Measurements from ENCODE around the gene ZNF804A. TPM values are rescaled to one million over a fixed set of nuclear protein-coding genes. Genes with fewer than 3 reads are reported as not detected.

ZNF804A gene
- total RNA-seq, 3 donors from 2014 or later = 0.14 to 0.70 TPM; not detected in 1

- TF ChIP-seq, protein P1, sequence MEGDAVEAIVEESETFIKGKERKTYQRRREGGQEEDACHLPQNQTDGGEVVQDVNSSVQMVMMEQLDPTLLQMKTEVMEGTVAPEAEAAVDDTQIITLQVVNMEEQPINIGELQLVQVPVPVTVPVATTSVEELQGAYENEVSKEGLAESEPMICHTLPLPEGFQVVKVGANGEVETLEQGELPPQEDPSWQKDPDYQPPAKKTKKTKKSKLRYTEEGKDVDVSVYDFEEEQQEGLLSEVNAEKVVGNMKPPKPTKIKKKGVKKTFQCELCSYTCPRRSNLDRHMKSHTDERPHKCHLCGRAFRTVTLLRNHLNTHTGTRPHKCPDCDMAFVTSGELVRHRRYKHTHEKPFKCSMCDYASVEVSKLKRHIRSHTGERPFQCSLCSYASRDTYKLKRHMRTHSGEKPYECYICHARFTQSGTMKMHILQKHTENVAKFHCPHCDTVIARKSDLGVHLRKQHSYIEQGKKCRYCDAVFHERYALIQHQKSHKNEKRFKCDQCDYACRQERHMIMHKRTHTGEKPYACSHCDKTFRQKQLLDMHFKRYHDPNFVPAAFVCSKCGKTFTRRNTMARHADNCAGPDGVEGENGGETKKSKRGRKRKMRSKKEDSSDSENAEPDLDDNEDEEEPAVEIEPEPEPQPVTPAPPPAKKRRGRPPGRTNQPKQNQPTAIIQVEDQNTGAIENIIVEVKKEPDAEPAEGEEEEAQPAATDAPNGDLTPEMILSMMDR (IDR thresholded peaks at IDR 0.05) = no peak
- Histone ChIP-seq H3K4me3 (no peak overlapping the region), H3K36me3 (ENCODE audit: low read depth) (no peaks in the 10 kb centered on the region), H3K4me1 (ENCODE audit: low read depth) (no peaks in the 10 kb centered on the region), H3K9me3 (no peaks in the 10 kb centered on the region)
- no peak for ATAC-seq
- intact Hi-C loops (cut with DNase I, micrococcal nuclease) = no loop called here
- no peak for DNase-seq
These were observed 31.6 kb upstream of the ZNF804A start for GRCh38 chr2:184566716-184567115.

- no peaks in the 10 kb centered on the region for H3K9me3 ChIP-seq
- DNase-seq = no peak
- ATAC-seq = no peak
- no peaks in the 10 kb centered on the region for H3K4me1 ChIP-seq (ENCODE audit: low read depth)
- TF ChIP-seq, protein P1 (IDR thresholded peaks at IDR 0.05) = no peak
- H3K36me3 ChIP-seq (ENCODE audit: low read depth) = no peaks in the 10 kb centered on the region
- intact Hi-C loops (cut with DNase I, micrococcal nuclease) = no loop called here
- no peak overlapping the region for H3K4me3 ChIP-seq
These were observed 21.3 kb upstream of the ZNF804A start for GRCh38 chr2:184577056-184577455.

GRCh38 chr2:184577743-184578142 is 20.6 kb upstream of the ZNF804A start:
- H3K4me3 ChIP-seq = no peak overlapping the region
- intact Hi-C loops (cut with DNase I, micrococcal nuclease) = no loop called here
- no peak for DNase-seq
- no peaks in the 10 kb centered on the region for H3K9me3 ChIP-seq
- no peaks in the 10 kb centered on the region for H3K36me3 ChIP-seq (ENCODE audit: low read depth)
- ATAC-seq = no peak
- TF ChIP-seq, protein P1 (IDR thresholded peaks at IDR 0.05) = no peak
- H3K4me1 ChIP-seq (ENCODE audit: low read depth) = no peaks in the 10 kb centered on the region

- H3K4me3 ChIP-seq = no peak overlapping the region
- intact Hi-C loops (cut with DNase I, micrococcal nuclease) = no loop called here
- ATAC-seq (no peak), DNase-seq (no peak)
- no peaks in the 10 kb centered on the region for H3K36me3 ChIP-seq (ENCODE audit: low read depth)
- H3K4me1 ChIP-seq (ENCODE audit: low read depth) = no peaks in the 10 kb centered on the region
- H3K9me3 ChIP-seq = no peaks in the 10 kb centered on the region
- TF ChIP-seq, protein P1 (IDR thresholded peaks at IDR 0.05) = no peak
These were observed 19.1 kb upstream of the ZNF804A start for GRCh38 chr2:184579226-184579625.

DNA sequence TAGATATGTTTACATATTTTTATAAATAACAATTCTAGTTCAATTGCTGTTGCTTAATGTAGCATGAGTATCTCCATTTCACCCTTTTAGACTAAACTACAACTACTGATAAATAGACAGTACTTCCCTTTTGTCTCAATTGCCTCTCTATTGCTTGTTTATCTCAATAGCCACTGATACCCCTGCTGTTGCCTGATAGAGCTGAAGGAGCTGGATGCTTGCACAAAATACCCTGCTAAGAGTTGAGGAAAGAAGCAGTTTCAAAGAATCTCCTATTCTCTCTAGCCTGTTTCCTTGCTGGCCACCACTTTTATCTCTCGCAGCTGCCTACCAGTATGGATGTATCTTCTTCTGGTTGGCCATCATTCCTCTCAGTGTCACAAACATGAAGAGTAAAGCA is 16.9 kb upstream of the ZNF804A start:
- no peaks in the 10 kb centered on the region for H3K9me3 ChIP-seq
- DNase-seq = no peak
- TF ChIP-seq, protein P1 (IDR thresholded peaks at IDR 0.05) = no peak
- H3K4me1 ChIP-seq (ENCODE audit: low read depth) = no peaks in the 10 kb centered on the region
- no peak for ATAC-seq
- intact Hi-C loops (cut with DNase I, micrococcal nuclease) = no loop called here
- no peaks in the 10 kb centered on the region for H3K36me3 ChIP-seq (ENCODE audit: low read depth)
- H3K4me3 ChIP-seq = no peak overlapping the region

- no peaks in the 10 kb centered on the region for H3K4me1 ChIP-seq (ENCODE audit: low read depth)
- ATAC-seq = no peak
- intact Hi-C loops (cut with DNase I, micrococcal nuclease) = no loop called here
These were observed 9.1 kb upstream of the ZNF804A start for GRCh38 chr2:184589261-184589660.

More at GRCh38 chr2:184589261-184589660, 9.1 kb upstream of the ZNF804A start:
- no peak for DNase-seq
- TF ChIP-seq, protein P1 (IDR thresholded peaks at IDR 0.05) = no peak
- Histone ChIP-seq H3K9me3 (no peaks in the 10 kb centered on the region), H3K4me3 (no peak overlapping the region), H3K36me3 (ENCODE audit: low read depth) (no peaks in the 10 kb centered on the region)

Measured in mucosa of descending colon (tissue), 3 donors.